Astrocyte (in vitro differentiated cells and primary cell): ENCODE measurements around the gene NCOA3. TPM values are rescaled to one million over a fixed set of nuclear protein-coding genes. Genes with fewer than 3 reads are reported as not detected.
A peak's percentile ranks its signal among the peaks of the same experiment; 100 is the strongest.

Source experiments
- DNase-seq: peaks from one replicate; pipeline ENCODE4 v3.0.0-alpha.2; 2010; ENCODE audit warnings: low read depth
- FAIRE-seq: peaks from 2 replicates; lab custom pipeline; 2011; peaks lifted over from hg19 to GRCh38; lab: Jason Lieb, UNC
- H2AFZ ChIP-seq: 2 replicates; pipeline ENCODE4 v1.6.0; 2012; ENCODE audit warnings: low read depth, low read length, inconsistent platforms
- H3K27ac ChIP-seq: 2 replicates; pipeline ENCODE4 v1.5.1; 2011; ENCODE audit warnings: low read depth, low read length, inconsistent platforms
- H3K27me3 ChIP-seq: 2 replicates; pipeline ENCODE4 v1.6.0; 2011; ENCODE audit warnings: low read length, inconsistent platforms; ENCODE audit not compliant: insufficient read depth
- H3K36me3 ChIP-seq: 2 replicates; pipeline ENCODE4 v1.5.1; 2011; ENCODE audit warnings: low read length, inconsistent platforms; ENCODE audit not compliant: insufficient read depth
- H3K4me1 ChIP-seq: 2 replicates; pipeline ENCODE4 v1.5.1; 2011; ENCODE audit warnings: low read length, inconsistent platforms; ENCODE audit not compliant: insufficient read depth
- H3K4me2 ChIP-seq: 2 replicates; pipeline ENCODE4 v1.6.0; 2012; ENCODE audit warnings: low read length, inconsistent platforms
- H3K4me3 ChIP-seq: 2 replicates; pipeline ENCODE4 v1.5.1; 2011; ENCODE audit warnings: low read depth, mild to moderate bottlenecking, low read length, inconsistent platforms; ENCODE audit not compliant: insufficient read depth
- H3K79me2 ChIP-seq: 2 replicates; pipeline ENCODE4 v1.6.0; 2012; ENCODE audit warnings: mild to moderate bottlenecking, low read length, inconsistent platforms; ENCODE audit not compliant: insufficient read depth
- H3K9ac ChIP-seq: 2 replicates; pipeline ENCODE4 v1.6.0; 2012; ENCODE audit warnings: mild to moderate bottlenecking, low read length, inconsistent platforms
- H3K9me3 ChIP-seq: 2 replicates; pipeline ENCODE4 v1.5.1; 2012; ENCODE audit warnings: low read depth, mild to moderate bottlenecking, low read length, inconsistent platforms; ENCODE audit not compliant: insufficient read depth
- H4K20me1 ChIP-seq: 2 replicates; pipeline ENCODE4 v1.6.0; 2012; ENCODE audit warnings: low read length, inconsistent platforms; ENCODE audit not compliant: insufficient read depth
- H3K27ac Mint-ChIP-seq: one replicate; pipeline ENCODE4 v1.8.0; 2021; ENCODE audit warnings: mild to moderate bottlenecking, mixed read lengths; ENCODE audit not compliant: unreplicated experiment
- H3K27me3 Mint-ChIP-seq: one replicate; pipeline ENCODE4 v1.8.0; 2021; ENCODE audit warnings: low read depth, mixed read lengths; ENCODE audit not compliant: unreplicated experiment
- H3K36me3 Mint-ChIP-seq: one replicate; pipeline ENCODE4 v1.8.0; 2021; ENCODE audit warnings: low read depth, mixed read lengths; ENCODE audit not compliant: unreplicated experiment
- H3K4me1 Mint-ChIP-seq: one replicate; pipeline ENCODE4 v1.8.0; 2021; ENCODE audit warnings: low read depth, mixed read lengths; ENCODE audit not compliant: unreplicated experiment
- H3K4me3 Mint-ChIP-seq: one replicate; pipeline ENCODE4 v1.8.0; 2021; ENCODE audit warnings: mild to moderate bottlenecking, moderate library complexity, mixed read lengths; ENCODE audit not compliant: unreplicated experiment
- H3K9me3 Mint-ChIP-seq: one replicate; pipeline ENCODE4 v1.8.0; 2021; ENCODE audit warnings: mild to moderate bottlenecking, mixed read lengths; ENCODE audit not compliant: unreplicated experiment
- CTCF ChIP-seq: IDR thresholded peaks from 2 replicates; pipeline ENCODE4 v1.5.1; 2011; ENCODE audit warnings: low read depth, mild to moderate bottlenecking, inconsistent platforms, low read length, moderate library complexity; ENCODE audit not compliant: insufficient read depth
- EZH2 ChIP-seq: IDR thresholded peaks from 2 replicates; pipeline ENCODE4 v1.6.1; 2012; ENCODE audit warnings: mild to moderate bottlenecking, low read length, inconsistent platforms; ENCODE audit not compliant: insufficient read depth
- total RNA-seq: library from RNA; stranded (reverse); gene quantifications from 2 replicates; pipeline ENCODE4 v1.2.1, GENCODE V29; 2021

NCOA3 gene
- total RNA-seq, 1 donor from 2014 or later: 30.5 TPM

- H3K9ac ChIP-seq: no peak overlapping the region
- H3K4me1 ChIP-seq: peaks cover 3% of the 10 kb centered on the region
- H4K20me1 ChIP-seq: no peaks in the 10 kb centered on the region
- Mint-ChIP-seq H3K27me3 (no peaks in the 10 kb centered on the region), H3K4me3 (no peak overlapping the region), H3K9me3 (peaks cover 6% of the 10 kb centered on the region), H3K27ac (peak overlapping the region; percentile 41), H3K4me1 (peaks cover 21% of the 10 kb centered on the region), H3K36me3 (no peaks in the 10 kb centered on the region)
- H3K9me3 ChIP-seq: peaks cover 5% of the 10 kb centered on the region
- H3K36me3 ChIP-seq: no peaks in the 10 kb centered on the region
- no peak overlapping the region for H3K4me3 ChIP-seq
- H3K27ac ChIP-seq: no peak overlapping the region
- H3K4me2 ChIP-seq: no peak overlapping the region
- no peak overlapping the region for H2AFZ ChIP-seq
- no peaks in the 10 kb centered on the region for H3K79me2 ChIP-seq
- DNase-seq (no peak), FAIRE-seq (no peak)
- H3K27me3 ChIP-seq: no peaks in the 10 kb centered on the region
- TF ChIP-seq CTCF: no peak
- no peak for TF ChIP-seq EZH2
Observed at GRCh38 chr20:47455133-47456040, 46.3 kb upstream of the NCOA3 start.

- no peaks in the 10 kb centered on the region for H3K36me3 Mint-ChIP-seq
- no peak for FAIRE-seq
- peaks cover 18% of the 10 kb centered on the region for H3K4me1 Mint-ChIP-seq
- DNase-seq: no peak
- H3K27me3 Mint-ChIP-seq: no peaks in the 10 kb centered on the region
- Histone ChIP-seq H3K9me3 (peaks cover 5% of the 10 kb centered on the region), H3K27me3 (no peaks in the 10 kb centered on the region), H3K9ac (no peak overlapping the region), H4K20me1 (no peaks in the 10 kb centered on the region), H3K27ac (no peak overlapping the region), H3K36me3 (no peaks in the 10 kb centered on the region), H2AFZ (no peak overlapping the region), H3K4me3 (no peak overlapping the region), H3K4me2 (no peak overlapping the region), H3K4me1 (peaks cover 3% of the 10 kb centered on the region), H3K79me2 (no peaks in the 10 kb centered on the region)
- no peak overlapping the region for H3K4me3 Mint-ChIP-seq
- H3K9me3 Mint-ChIP-seq: peaks cover 6% of the 10 kb centered on the region
- TF ChIP-seq EZH2 (no peak), CTCF (no peak)
- H3K27ac Mint-ChIP-seq: no peak overlapping the region
Observed at GRCh38 chr20:47456041-47456537, 45.6 kb upstream of the NCOA3 start.
